Superior temporal gyrus (tissue), 1 donor: ENCODE data around the gene SULT1C3.

ENCODE experiments used
- DNase-seq: peaks from one replicate; pipeline ENCODE4 v3.0.0-alpha.2; 2016; ENCODE audit errors: extremely low spot score

Gene SULT1C3

DNA sequence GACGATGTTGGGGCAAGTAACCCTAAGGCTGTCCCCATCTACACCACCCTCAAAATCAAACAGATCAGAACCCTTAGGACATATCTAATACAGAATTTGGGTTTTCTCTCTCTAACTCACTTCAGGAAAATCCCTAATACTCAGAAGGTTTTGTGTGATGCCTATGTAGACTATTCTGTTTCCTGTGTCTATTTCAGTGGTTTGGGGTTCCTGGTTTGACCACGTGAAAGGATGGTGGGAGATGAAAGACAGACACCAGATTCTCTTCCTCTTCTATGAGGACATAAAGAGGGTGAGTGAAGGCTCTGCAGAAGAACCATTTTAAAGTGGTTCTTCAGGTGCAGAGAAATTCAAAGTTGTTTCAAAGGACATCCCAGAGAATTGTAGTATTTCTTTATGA lies 65.2 kb downstream of the SULT1C3 start:
- DNase-seq, result no peak

DNA sequence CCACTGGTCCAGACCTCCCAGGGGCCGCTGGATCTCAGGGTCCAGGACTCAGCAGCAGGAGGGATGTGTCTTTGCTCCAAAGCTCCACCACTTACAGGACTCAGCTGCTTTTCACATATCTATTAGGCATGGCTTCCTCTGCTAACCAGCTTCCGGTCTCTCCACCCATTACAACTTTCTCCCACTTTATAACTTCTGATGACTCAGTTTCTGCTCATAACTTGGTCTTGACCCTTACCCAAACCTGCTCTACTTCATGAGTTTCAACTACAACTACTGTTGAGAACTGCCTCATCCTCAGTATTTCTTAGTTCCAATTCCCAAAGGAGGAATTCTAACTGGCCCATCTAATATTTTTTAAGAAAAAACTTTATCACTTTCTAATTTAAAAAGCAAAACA lies 66.1 kb downstream of the SULT1C3 start:
- no peak for DNase-seq

- DNase-seq, result no peak
These were observed 70.1 kb downstream of the SULT1C3 start for GRCh38 chr2:108309903-108310302.
